ENCODE results near the gene FREM2.

Gene FREM2

GRCh38 chr13:38888309-38888708 lies 201.4 kb downstream of the FREM2 start:
- DNase-seq (ENCODE audit: low read depth in 2 of 2), result peak in 1 of 2 experiments; percentile 6

DNA sequence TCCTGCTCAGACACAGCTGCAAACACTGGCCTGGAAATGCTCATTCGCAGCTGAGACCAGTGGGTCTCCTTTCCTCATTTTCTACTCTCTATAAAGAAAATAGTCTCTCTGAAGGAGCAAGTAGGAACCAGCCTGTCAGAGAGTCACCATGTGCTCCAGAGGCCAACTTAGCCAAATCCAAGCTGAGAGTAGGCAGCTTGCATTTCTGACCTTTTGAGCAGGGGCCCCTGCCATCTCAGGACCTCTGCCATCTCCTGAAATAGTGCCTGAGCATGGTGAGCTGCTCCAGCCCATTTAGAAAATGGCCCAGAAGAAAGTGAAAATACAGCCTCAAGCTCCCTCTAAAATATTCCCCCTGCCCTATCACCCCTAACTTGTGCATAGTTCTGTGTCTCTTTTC lies 208.2 kb downstream of the FREM2 start:
- DNase-seq (ENCODE audit: low read depth in 2 of 2), result no peak

- DNase-seq (ENCODE audit: low read depth in 2 of 2), result no peak
Observed at GRCh38 chr13:38897521-38897920, 210.6 kb downstream of the FREM2 start.

- DNase-seq (ENCODE audit: low read depth in 2 of 2), result no peak
Observed at GRCh38 chr13:38898481-38898880, 211.6 kb downstream of the FREM2 start.

DNA sequence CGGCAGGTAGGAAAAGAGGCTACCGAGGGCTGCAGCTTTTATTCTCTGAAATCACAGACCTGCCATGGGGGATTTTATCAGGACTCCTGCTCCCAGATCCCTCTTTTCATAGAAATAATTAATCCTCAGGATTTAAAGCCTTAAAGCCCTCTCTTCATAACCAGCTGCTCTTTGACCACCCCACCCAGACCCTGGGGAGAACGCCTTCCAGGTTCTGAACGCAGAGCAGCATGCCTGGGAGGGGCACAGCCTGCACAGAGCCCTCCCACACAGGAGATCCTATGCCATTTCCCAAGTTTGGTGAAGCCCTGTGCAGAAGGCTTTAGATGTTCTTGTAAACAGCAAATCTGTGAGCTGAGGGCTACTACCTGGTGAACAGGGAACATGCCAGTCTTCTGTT lies 212.7 kb downstream of the FREM2 start:
- no peak for DNase-seq (ENCODE audit: low read depth in 2 of 2)

DNA sequence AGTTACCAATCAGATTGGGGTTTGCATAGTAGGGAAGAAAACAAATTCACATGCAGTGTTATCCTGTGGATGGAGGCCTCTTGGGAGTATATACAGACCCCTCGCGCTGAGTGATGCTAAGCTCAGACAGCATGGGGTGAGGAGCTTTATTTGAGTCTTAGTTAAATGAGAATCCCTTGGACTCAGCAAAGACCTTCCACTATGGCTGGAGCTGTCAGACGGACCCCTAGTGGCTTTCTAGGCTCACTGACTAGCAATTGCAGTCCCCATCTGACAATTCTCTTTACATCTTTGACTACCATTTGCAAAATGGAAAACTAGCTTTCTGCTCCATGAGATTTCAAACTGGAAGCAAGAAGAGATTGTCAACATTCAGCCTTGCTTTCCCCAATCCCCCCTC lies 213.3 kb downstream of the FREM2 start:
- DNase-seq (ENCODE audit: low read depth in 2 of 2), result no peak

- no peak for DNase-seq (ENCODE audit: low read depth in 2 of 2)
Observed at GRCh38 chr13:38902551-38902950, 215.7 kb downstream of the FREM2 start.

GRCh38 chr13:38905081-38905480 lies 218.2 kb downstream of the FREM2 start:
- DNase-seq (ENCODE audit: low read depth in 2 of 2), result no peak

DNA sequence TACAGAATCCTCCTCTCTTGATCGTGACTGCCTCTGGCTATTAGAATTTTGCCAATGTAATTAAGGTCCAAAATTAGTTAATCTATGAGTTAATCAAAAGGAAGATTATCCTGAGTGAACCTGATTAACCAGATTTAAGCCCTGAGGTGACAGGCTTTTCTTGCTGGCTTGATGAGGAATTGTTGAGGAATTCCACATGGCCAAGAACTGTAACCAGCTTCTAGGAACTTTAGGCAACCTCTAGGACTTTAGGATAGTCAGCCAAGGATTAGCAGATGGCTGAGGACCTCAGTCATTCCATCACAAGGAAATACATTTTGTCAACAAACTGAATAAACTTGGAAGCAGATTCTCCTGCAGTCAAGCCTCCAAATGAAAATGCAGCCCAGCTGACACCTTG lies 219.0 kb downstream of the FREM2 start:
- no peak for DNase-seq (ENCODE audit: low read depth in 2 of 2)

DNA sequence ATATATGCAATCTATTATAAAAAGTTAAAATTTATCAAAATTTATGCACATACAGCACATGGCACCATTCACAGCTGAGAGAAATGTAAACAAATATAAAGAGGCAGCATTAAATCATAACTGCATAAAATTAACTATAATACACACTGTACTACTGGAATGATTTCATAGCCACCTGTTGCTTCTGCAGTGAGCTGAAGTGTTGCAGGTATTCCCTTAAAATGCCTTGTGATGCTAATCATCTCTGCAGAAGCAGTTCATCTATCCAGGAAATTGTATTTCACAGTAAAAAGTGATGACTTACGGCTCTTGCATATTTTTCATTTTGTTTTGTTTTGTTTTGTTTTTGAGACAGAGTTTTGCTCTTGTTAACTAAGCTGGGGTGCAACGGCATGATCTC lies 221.7 kb downstream of the FREM2 start:
- DNase-seq (ENCODE audit: low read depth in 2 of 2), result no peak

DNA sequence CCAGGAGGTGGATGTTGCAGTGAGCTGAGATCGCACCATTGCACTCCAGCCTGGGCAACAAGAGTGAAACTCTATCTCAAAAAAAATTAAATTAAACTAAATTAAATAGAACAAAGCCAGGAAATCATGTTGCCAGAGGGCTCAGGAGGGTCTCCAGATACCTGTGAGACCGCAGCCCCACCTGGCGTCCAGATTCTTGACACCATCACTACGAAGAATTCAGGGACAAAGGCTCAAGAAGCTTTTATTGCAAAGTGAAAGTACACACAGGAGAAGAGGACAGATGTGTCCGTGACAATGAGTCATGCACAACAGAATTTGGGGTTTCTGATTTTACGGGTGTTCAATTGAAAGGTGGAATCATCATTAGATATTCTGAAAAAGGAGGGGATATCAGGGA lies 227.2 kb downstream of the FREM2 start:
- DNase-seq (ENCODE audit: low read depth in 2 of 2), result no peak

DNA sequence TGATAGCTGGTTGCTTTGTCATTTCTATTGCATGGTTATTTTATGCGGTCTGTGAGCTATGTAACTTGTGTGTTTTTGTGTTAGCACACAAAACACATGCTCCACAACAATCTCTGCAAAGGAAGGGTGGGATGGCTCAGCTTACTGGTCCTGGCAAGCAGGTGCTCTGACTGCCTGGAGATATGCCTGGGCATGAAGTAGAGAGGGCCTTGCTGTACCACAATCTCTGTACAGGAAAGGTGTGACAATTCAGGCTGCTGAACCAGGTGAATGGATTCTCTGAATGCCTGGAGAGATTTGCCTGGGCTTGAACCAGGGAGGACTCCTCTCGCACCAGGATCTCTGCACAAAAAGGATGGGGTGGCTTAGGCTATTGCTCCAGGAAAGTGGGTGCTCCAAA lies 234.2 kb downstream of the FREM2 start:
- no peak for DNase-seq (ENCODE audit: low read depth in 2 of 2)

DNA sequence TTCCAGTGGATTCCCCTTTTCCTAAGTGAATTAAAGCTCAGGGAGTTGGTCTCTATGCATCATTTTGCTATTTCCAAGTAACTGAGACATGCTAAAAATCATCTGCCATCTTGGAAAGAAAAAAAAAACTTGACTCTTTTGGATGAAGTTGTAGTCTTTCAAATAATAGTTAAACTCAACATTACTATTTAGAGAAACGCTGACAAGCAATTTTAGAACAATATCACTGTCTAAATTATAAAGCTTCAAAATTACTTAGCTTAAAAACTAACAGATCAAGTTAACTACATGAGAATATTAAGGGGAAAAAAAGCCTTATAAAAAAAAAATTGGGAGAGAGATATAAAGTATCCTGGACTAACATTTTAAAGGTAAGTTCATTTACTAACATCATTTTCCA lies 235.3 kb downstream of the FREM2 start:
- DNase-seq (ENCODE audit: low read depth in 2 of 2), result no peak

DNA sequence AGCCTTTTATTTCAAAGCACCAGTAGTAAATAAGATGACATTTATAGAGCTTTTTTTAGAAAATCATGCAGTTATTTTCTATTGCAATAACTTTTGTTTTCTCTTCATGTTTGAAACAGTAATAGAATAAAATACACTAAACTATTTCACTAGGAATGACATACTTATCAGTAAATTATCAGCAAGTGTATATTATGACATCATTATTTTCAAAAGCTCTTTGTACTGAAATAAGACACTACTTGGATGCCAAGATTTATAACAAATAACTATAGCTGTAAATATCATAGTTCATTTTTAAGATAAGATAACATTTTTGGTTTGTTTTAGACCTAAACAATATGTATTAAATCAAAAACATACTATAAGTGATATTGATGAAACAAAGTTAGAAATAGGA lies 246.9 kb downstream of the FREM2 start:
- DNase-seq (ENCODE audit: low read depth in 2 of 2), result no peak
